NCI-H1105 treated with DMSO at 0.1 percent for 48 hours (cell line): Measurements from ENCODE around the gene PHETA1.
A peak's percentile ranks its signal among the peaks of the same experiment; 100 is the strongest.
"Not testable (repeated sequence)": the region's sequence is repeated elsewhere in the genome, so short reads cannot be mapped to it uniquely, and the experiment has no call there.

Source experiments
- DNase-seq: peaks from one replicate; lab custom pipeline; 2025; lab: John Stamatoyannopoulos, UW

Gene PHETA1

DNA sequence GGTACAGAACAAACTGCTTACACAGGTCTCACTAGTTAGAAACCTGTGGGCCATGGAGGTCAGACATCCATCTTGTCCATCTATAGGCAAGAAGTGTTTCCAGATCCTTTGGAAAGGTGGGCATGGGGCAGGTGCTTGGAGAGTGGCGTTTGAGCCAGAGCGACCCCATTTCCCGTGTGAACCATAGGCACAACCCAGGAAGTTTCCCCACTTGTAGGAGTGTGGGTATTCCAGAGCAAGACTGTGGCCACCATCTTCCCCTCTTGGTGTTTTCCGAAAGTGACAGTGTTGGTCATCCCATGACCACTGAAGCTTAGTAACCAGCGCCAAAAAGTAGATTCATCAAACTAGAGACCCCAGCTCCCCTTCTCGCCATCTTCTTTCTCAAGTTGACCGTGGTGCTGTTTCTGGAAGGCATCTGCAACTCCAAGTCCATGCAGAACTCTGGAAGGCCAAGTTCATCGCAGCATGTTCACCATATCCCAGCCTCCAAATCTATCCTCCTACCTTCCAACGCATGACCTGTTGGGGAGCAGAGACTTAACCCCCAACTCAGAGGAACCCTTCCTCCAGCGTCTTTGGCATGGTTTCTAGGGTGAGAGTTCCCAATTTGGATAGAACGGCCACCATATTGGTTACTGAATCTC lies 19.7 kb downstream of the PHETA1 start:
- no peak for DNase-seq

DNA sequence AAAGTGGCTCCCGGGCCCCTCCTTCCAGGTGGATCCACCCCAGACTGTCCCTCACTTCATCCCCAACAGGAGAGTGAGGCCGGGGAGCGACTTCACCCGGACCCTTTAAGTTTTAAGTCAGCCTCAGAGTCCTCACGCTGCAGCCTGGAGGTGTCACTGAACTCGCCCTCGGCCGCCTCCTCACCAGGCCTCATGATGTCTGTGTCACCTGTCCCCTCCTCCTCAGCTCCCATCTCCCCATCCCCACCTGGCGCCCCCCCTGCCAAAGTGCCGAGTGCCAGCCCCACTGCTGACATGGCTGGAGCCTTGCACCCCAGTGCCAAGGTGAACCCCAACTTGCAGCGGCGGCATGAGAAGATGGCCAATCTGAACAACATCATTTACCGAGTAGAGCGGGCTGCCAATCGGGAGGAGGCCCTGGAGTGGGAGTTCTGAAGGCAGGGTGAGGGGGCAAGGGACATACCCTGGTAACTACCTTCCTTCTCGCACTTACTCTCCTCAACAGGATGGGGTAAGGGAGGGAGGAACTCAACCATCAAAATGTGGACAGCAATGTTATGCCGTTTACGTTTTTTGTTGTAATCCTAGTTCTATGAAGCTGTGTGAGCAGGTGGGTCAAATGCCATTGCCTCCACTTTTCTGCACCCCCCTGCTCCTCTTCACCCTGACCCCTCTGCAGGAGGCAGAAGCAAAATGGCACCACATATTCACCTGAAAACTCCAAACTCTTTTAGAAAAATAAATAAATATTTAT lies 20.8 kb downstream of the PHETA1 start:
- no peak for DNase-seq

DNA sequence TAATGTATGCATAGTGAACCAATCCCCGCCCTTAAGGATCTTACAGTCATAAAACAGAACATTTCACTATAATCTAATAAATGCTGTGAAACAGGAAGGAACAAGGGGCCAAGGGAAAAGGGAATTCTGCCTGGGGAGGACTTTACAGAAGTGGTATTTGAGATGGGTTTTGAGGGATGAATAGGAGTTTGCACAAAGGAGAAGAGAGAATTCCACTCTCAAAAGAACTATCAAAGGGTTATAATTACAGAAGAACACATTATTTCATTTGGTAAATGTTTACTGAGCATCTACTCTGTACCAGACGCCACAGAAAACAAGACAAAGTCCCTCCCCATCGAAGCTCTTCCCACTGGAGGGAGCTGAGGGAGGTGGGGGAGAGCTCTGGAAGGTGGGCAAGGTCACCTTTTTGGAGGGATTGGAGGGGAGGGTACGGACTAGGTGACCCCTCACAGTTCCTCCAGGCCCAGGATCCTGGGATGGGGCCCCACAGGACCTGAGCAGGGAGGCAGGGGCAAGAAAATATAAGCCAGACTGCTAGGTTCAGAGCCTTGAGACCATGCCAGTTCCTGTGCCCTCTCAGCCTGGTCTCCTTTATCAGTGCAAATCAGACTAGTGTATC lies 24.5 kb downstream of the PHETA1 start:
- no peak for DNase-seq

DNA sequence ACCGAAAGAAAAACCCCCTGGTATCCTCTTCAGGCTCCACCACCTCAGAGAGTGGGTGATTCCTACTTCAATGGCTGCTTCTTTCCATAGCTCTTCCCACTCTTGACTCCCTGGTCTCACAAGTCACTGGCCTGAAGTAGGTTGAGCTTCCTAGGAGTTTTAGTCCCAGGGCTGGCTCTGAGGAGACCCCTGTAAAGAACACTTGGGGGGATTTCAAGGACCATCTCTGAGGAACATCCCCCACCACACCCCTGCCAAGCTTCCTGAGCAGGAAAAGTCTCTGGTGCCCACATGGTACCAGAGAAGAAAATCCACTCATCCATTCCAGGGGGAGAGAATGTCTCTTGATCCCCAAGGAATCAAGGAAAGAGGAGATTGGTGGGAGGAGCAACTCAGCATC lies 25.7 kb downstream of the PHETA1 start:
- DNase-seq: no peak

DNA sequence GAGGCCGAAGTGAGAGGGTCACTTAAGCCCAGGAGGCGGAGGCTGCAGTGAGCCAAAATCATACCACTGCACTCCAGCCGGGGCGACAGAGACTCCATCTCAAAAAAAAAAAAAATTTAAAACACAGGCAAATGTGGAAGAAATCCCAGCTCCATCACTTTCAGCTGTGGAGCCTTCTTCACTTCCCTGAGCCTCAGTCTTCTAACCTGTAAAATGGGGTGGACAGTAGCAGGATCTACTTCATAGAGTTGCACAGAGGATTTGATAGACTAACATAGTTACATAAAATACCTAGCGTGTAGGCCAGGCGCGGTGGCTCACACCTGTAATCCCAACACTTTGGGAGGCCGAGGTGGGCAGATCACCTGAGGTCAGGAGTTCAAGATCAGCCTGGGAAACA lies 26.5 kb downstream of the PHETA1 start:
- no peak for DNase-seq

DNA sequence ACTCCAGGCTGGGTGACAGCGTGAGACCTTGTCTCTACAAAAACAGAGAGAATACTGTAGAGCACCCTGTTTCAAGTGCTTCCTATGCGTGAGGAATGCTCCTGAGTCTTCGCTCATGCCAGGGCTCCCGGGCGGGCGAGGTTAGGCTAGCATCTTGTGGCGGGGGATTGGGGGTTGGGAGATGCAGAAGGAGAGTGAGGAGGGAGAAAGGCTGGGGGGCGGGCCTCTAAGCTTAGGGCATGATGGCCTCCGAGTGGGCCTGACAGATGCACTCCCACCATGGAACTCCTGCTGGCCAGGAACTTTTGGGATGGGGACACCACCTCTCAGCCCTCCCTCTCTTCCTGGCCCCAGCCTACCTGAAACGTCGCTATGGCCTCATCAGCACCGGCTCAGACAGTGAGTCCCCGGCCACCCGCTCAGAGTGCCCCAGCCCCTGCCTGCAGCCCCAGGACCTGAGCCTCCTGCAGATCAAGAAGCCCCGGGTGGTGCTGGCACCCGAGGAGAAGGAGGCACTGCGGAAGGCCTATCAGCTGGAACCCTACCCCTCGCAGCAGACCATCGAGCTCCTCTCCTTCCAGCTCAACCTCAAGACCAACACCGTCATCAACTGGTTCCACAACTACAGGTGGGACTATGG lies 27.3 kb downstream of the PHETA1 start:
- DNase-seq: no peak

DNA sequence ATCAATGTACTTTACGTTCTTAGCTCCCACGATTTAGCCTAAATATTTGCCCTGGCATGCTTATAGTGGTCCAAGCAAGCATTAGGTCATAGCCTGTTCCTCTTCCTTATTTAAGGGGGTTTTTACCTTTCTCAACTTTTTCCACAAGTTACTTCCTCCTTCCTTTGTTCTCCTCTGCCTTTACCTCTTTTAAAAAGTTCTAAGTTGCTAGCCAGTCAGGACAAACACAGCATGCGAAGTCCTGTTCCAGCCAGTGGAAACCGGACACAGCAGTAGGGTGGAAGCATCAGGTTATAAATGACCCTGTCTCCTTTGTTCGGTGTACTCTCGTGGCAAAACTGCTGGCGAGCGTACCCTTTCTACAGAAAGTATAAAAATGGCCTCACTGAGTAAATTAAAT lies 28.2 kb downstream of the PHETA1 start:
- DNase-seq: not testable (repeated sequence)

DNA sequence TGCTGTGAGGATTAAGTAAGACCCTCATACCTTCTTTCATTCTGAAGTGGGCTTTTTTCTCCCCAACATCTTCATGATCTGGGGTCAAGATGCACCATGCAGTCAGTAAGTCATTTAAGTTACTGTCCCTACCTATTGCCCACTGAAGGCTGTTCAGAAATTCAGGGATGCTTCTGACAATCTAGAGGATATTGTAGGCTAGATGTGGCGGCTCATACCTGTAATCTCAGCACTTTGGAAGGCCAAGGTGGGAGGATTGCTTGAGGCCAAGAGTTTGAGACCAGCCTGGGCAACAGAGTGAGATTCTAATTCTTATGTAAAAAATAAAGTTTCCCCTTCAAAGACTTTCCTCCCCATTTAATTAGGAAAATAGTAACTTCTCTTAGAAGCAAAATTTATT lies 28.7 kb downstream of the PHETA1 start:
- DNase-seq: no peak

DNA sequence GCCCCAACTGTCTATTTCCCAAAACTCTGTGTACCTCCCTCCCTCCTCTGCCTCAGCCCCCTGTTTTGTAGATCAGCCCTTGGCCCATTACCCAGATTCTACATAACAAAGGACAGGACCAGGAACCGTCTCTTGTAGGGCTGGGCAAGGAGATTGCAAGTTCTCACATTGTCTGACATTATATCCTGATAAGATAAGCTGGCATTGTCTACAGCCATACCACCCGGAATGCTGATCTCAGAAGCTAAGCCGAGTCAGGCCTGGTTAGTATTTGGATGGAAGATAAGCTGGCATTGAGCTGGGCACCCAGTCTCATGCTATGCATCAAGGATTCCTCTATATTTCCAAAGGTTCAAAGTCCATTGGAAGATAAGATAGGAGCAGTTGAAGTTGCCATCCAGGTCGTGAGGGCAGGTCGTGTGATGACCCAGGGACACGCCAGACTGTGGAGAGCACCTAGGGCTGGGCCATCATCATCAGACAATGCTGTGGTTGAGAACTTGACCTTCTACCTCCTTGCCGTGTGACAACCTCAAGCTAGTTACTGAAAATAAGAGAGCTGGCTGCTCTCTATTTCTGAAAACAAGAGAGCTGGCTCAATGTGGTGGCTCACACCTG lies 29.5 kb downstream of the PHETA1 start:
- no peak for DNase-seq

DNA sequence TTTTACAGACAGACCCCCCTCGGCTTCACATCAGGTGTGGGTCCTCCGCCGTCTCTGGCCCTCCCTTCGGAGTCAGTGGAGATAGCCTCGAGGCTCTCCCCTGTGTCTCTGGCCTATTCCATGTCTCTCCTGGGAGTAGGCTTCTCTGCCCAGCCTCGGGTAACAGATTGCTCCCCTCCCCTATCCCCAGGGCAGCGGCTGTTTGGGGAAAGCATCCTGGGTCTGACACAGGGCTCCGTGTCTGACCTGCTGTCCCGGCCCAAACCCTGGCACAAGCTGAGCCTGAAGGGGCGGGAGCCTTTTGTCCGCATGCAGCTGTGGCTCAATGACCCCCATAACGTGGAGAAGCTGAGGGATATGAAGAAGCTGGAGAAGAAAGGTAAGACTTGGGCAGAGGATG lies 30.8 kb downstream of the PHETA1 start:
- no peak for DNase-seq

DNA sequence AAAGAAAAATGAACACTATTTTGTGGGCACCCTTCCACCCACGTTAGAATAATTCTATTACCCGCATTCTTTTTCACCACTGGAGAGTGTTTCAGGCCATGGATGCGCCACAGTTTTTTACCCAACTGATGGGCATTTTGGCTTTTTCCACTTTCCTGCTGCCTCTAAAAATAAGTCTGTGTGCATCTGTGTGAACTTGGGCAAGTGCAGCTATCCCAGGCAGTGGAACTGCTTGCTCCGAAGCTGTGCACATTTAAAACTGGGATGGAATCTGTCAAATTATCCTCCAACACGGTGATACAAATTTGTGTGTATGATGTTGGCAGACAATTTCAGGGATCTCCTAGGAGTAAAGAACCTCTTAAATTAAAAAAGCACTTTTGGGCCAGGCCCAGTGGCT lies 31.5 kb downstream of the PHETA1 start:
- DNase-seq: no peak

DNA sequence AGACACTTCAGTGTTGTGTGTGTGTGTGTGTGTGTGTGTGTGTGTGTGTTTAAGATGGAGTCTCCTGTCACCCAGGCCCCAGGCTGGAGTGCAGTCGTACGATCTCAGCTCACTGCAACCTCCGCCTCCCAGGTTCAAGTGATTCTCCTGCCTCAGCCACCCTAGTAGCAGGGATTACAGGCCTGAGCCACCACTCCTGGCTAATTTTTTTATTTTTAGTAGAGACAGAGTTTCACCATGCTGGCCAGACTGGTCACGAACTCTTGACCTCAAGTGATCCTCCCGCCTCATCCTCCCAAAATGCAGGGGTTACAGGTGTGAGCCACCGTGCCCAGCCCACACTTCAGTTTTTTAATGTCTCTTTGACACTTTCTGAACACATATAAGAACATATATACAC lies 32.5 kb downstream of the PHETA1 start:
- DNase-seq: not testable (repeated sequence)

DNA sequence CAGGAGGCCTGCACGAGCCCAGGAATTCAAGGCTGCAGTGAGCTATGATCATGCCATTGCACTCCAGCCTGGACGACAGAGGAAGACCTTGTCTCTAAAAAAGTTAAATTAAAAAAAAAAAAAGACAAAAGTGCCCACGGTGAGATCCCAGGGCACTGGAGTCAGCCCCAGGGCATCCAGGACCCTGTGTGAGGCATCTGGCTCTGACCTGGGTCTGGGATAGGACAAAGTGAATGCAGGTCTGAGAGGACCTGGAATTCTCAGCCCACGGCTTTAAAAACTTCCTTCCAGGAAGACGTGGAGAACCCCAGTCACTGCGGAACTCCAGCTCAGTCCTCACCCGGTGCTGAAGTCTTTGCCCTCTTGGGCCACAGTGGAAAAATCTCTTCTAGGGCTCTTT lies 33.1 kb downstream of the PHETA1 start:
- no peak for DNase-seq

DNA sequence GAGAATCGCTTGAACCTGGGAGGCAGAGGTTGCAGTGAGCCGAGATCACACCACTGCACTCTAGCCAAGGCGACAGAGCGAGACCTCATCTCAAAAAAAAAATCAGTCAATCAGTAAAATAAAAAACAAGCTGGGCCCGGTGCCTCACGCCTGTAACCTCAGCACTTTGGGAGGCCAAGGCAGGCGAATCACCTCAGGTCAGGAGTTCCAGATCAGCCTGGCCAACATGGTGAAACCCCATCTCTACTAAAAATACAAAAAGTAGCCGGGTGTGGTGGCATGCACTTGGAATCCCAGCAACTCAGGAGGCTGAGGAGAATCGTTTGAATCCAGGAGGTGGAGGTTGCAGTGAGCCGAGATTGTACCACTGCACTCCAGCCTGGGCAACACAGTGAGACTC lies 33.6 kb downstream of the PHETA1 start:
- not testable (repeated sequence) for DNase-seq

DNA sequence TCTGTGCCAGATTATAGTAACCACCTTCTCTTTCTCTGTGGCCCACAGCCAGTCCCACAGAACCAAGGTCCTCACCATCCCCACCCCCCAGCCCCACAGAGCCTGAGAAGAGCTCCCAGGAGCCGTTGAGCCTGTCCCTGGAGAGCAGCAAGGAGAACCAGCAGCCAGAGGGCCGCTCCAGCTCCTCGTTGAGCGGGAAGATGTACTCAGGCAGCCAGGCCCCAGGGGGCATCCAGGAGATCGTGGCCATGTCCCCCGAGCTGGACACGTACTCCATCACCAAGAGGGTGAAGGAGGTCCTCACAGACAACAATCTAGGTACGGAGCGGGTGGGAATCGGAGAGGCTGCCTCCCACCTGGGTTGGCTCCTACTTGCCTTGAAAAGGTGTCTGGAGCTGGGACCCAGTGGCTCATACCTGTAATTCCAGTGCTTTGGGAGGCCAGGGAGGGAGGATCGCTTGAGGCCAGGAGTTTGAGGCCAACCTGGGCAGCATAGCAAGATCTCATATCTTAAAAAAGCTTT lies 34.4 kb downstream of the PHETA1 start:
- DNase-seq: no peak

DNA sequence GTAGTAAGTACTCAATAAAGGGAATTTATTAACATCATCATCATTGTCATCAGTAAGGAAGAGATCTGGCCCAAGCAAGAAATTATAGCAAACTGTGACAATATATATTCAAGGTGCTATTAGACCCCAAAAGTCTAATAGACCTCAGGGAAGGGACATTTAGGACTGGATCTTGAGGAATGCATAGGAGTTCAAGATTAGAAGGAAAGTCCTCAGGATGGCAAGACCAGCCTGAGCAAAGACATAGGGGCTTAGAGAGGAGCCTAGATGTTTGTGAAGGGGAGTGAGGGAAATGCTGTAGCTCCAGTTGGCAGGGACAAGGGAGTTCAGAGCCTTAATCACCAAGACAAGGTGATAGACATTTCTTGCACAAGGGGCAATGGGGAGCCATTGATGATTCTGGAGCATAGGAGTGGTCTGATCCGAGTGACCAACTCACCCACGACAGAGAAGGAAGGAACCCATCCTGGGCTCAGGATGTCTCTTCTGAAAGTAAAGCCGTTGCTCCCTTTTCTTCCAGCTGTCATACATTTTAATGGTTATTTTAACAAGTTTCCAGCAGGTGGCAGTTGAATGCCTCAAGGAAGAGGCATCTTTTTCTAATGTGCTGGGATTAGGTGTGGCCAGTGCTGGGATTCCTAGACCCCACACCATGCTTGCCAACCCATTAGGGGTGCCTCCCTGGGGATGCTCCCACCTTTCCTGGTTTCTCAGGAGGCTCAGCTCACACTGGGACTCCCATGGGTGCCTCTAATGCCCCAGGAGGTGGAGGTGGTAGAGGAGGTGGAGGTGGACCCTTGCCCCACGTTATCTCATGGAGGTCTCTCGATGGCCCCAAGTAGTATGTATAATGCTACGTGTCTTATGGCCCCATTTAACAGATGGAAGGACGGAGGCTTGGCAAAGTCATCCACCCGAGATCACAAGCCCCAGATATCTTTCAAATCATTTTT lies 37.8 kb downstream of the PHETA1 start:
- DNase-seq: peak; percentile 2

DNA sequence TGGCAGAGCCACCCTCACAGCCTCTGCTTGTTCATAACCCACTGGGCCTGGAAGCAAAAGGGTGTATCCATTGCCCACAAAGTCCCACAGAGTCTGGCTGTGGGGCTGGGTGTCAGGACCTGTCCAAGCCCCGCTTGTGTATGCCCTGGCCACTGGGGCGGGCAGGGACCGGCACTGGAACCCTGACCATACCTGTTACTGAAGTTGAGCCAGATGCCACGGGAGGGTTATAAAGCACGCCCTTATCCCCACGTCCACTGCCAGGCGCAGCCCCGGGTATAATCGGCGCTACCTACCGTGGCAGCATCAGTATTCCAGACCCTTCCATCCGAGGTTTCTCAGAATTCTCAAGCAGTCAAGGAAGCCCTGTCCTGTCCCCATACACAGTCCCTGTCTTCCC lies 40.8 kb downstream of the PHETA1 start:
- DNase-seq: no peak

DNA sequence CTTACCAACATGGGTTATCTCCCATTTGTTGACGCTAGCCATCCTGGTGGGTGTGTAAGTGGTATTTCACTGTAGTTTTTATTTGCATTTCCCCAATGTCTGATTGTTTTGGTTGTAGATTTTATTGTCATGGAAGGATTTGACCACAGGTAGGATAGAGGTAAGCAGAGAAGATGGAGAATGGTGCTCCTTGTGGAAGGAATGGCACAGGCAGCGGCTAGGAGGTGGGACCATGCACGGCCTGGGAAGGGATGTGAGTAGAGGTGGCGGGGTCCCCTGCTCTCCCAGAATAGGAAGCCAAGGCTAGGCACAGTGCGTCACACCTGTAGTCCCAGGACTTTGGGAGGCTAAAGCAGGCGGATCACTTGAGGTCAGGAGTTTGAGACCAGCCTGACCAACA lies 41.4 kb downstream of the PHETA1 start:
- DNase-seq: no peak

DNA sequence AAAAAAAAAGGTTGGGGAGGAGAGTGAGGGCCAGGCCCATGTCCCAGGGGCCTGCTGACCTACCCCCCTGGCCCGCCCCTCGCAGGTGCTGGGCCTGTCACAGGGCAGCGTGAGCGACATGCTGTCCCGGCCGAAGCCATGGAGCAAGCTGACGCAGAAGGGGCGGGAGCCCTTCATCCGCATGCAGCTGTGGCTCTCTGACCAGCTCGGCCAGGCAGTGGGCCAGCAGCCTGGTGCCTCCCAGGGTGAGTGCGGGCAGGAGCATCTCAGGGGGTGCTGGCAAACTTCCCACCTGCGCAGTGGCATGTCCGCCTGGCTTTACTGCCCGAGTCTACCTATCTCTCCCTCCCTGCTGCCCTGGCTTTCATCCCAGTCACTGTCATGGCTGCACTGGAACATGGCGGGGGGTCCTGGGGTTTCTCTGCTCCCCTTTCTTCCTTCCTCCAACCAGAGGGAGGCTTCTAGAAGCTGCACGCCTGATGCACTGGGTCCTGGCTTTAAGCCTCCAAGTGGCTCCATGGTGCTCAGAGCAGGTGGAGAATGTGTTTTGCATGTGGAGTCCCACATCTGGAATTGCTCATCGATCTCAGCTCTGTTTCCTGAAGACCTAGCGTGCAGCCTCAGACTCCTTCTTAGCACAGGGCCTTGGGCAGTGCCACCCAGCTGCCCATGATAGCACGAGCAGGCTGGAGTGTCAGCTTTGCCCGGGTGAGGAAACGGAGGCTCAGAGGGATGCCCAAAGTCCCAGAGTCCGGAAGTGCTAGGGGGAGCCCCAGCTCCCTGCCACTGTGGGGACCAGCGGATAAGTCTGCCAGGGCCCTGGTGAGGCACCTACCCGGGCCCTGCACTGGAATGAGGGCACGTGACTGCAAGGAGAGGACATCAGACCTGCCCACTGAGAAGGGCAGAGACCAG lies 46.3 kb downstream of the PHETA1 start:
- DNase-seq: peak; percentile 70

DNA sequence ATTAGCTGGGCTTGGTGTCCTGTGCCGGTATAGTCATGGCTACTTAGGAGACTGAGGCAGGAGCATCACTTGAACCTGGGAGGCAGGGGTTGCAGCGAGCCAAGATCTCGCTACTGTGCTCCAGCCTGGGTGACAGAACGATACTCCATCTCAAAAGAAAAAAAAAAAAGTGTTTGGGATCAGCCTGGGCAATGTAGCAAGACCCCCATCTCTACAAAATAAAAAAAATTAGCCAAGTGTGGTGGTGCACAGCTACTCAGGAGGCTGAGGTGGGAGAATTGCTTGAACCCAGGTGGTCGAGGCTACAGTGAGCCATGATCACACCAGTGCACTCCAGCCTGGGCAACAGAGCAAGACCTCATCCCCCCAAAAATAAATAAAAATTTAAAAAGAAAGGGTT lies 47.6 kb downstream of the PHETA1 start:
- no peak for DNase-seq
